ENCODE measurements around the gene NISCH. TPM values are rescaled to one million over a fixed set of nuclear protein-coding genes. Genes with fewer than 3 reads are reported as not detected.

The NISCH gene
- total and polyA plus RNA-seq, 2 of the 8 experiments (the other 6 are each of a cell fraction or from before 2014, with no cell fraction given), result 71.2 to 71.9 TPM

- no peak for DNase-seq (ENCODE audit: low read depth in 1 of 2, low spot score in 2 of 2)
Observed at GRCh38 chr3:52534281-52535183, 79.1 kb downstream of the NISCH start.

More at GRCh38 chr3:52534281-52535183, 79.1 kb downstream of the NISCH start:
- H4K8ac ChIP-seq (ENCODE audit: extremely low read depth, insufficient read depth, low read length), result peak overlapping the region; percentile 81; the same call in 1 of the 2 replicates
- H3K36me3 ChIP-seq (ENCODE audit: control insufficient read depth in 2 of 4, insufficient read depth in 4 of 4, low read length in 3 of 4), result peaks cover 0 to 4% (median 0%) of the 10 kb centered on the region in 4 experiments; a peak in 5 of 8 replicates
- CTCF ChIA-PET (ENCODE audit: partially characterized antibody), result no interaction called here
- H3K79me2 ChIP-seq (ENCODE audit: control insufficient read depth in 1 of 2, insufficient read depth in 2 of 2, low read length in 2 of 2), result peaks cover 12 to 57% of the 10 kb centered on the region in 2 experiments
- TF ChIP-seq JUN (IDR thresholded peaks at IDR 0.05; ENCODE audit: low read depth, low read length) (no peak), E2F6 (IDR thresholded peaks at IDR 0.05) (0 out of 2 replicates have a peak, but pooled peaks have one; percentile 38), CBX8 (IDR thresholded peaks at IDR 0.05; ENCODE audit: borderline replicate concordance, low read depth, low read length) (no peak), POLR2A (IDR thresholded peaks at IDR 0.05; ENCODE audit: control extremely low read depth in 1 of 2, low read depth in 2 of 2, low read length in 2 of 2) (no peak)
- H3K4me2 ChIP-seq (ENCODE audit: insufficient read depth in 1 of 2, low read depth in 2 of 2, low read length in 2 of 2), result peak overlapping the region; percentile 73 to 89
- H2BK5ac ChIP-seq (ENCODE audit: low read depth, low read length), result no peak overlapping the region
- H3K4me1 ChIP-seq (replicated peaks in 1 of 4; ENCODE audit: control insufficient read depth in 3 of 4, insufficient read depth in 4 of 4, low read length in 3 of 4), result peaks cover 7 to 33% (median 19%) of the 10 kb centered on the region in 4 experiments
- H3K27ac ChIP-seq (ENCODE audit: low read depth, low read length), result 0 out of 2 replicates have a peak overlapping the region, but pooled peaks have one; percentile 3
- H2BK120ac ChIP-seq (replicated peaks; ENCODE audit: low read depth, low read length), result no peak overlapping the region
- POLR2A ChIA-PET (ENCODE audit: partially characterized antibody), result interaction anchor here (1.0 to 2.6 kb wide), 2 partner anchors 11 to 85 kb away, joined by 3 to 16 read pairs; no protein-coding TSS in a partner anchor
- H3K4ac ChIP-seq (replicated peaks; ENCODE audit: insufficient read length, low read depth, low read length), result peak overlapping the region; percentile 69
- H3K9ac ChIP-seq (replicated peaks in 1 of 4; ENCODE audit: extremely low read depth in 1 of 4, low read depth in 3 of 4, low read length in 3 of 4), result peak overlapping the region in 2 of 4 experiments; percentile 8 to 35; a peak in 3 of 7 replicates
- H3K23ac ChIP-seq (ENCODE audit: insufficient read length), result no peak overlapping the region
- peaks cover 12 to 35% of the 10 kb centered on the region in 2 experiments for H4K20me1 ChIP-seq (replicated peaks in 1 of 2; ENCODE audit: control insufficient read depth in 1 of 2, insufficient read depth in 2 of 2, low read length in 2 of 2)
- no peak for FAIRE-seq
- H3K79me1 ChIP-seq (ENCODE audit: low read depth, low read length), result peaks cover 36% of the 10 kb centered on the region
- no peak overlapping the region for H3K14ac ChIP-seq (ENCODE audit: insufficient read length)
- WGBS, 2 experiments (ENCODE audit: extremely low coverage in 1 of 2, insufficient coverage in 1 of 2, insufficient read length in 1 of 2, insufficient replicate concordance in 2 of 2, low coverage in 1 of 2, low lambda C conversion rate in 2 of 2, missing lambda C conversion rate in 1 of 2), result 61% methylated on average over 56 of the region's 57 CpGs; no CpG with 5 or more reads in 1 of the 2 experiments
- H4K5ac ChIP-seq (ENCODE audit: insufficient read length, low read depth, low read length), result peak overlapping the region; percentile 14
- peak overlapping the region; percentile 56 to 68 (median 66) for H3K4me3 ChIP-seq (ENCODE audit: extremely low read depth in 1 of 4, insufficient read depth in 2 of 4, low read depth in 3 of 4, low read length in 4 of 4)
- H3K27me3 ChIP-seq (replicated peaks in 1 of 4; ENCODE audit: control insufficient read depth in 3 of 4, extremely low read depth in 1 of 4, insufficient read depth in 3 of 4, low read length in 3 of 4), result no peaks in the 10 kb centered on the region
- H2BK15ac ChIP-seq (ENCODE audit: low read length), result peak overlapping the region; percentile 81; the same call in 1 of the 2 replicates
- H2AK5ac ChIP-seq (ENCODE audit: low read depth, low read length), result no peak overlapping the region
- H3K9me3 ChIP-seq (ENCODE audit: insufficient read depth in 2 of 2, low read depth in 1 of 2, low read length in 1 of 2), result no peaks in the 10 kb centered on the region
- H2AFZ ChIP-seq (ENCODE audit: low read length), result no peak overlapping the region
- H2BK12ac ChIP-seq (ENCODE audit: low read depth, low read length), result 0 out of 2 replicates have a peak overlapping the region, but pooled peaks have one; percentile 23
- no peak overlapping the region for H2BK20ac ChIP-seq (ENCODE audit: low read length)
- H3K23me2 ChIP-seq (ENCODE audit: low read depth, low read length), result peaks cover 26% of the 10 kb centered on the region
- H3K18ac ChIP-seq (ENCODE audit: extremely low read depth, low read length), result peak overlapping the region; percentile 60
- peak overlapping the region; percentile 59 for H4K91ac ChIP-seq (replicated peaks; ENCODE audit: insufficient read length, low read length)
- H3K56ac ChIP-seq (replicated peaks; ENCODE audit: insufficient read length, low read depth, low read length), result no peak overlapping the region

Measured in H1 (cell line).